Keratinocyte (primary cell): ENCODE data around the gene KRT9.

Experiments used
- CTCF ChIP-seq, 3 experiments: IDR thresholded peaks in 1 of 3; conservative IDR thresholded peaks in 1 of 3; optimal IDR thresholded peaks in 1 of 3; 2 replicates in 2 of 3; 3 replicates in 1 of 3; pipeline versions ENCODE3 to v1.5.1; 2011; ENCODE audit warnings: low read length in 3 of 3, mild to moderate bottlenecking in 3 of 3, moderate library complexity in 2 of 3, control low read depth in 1 of 3, inconsistent platforms in 1 of 3; ENCODE audit not compliant: insufficient read depth in 2 of 3; ENCODE audit errors: extremely low read depth in 1 of 3
- EZH2 ChIP-seq: IDR thresholded peaks from one replicate; pipeline ENCODE4 v1.6.1; 2012; ENCODE audit warnings: inconsistent platforms, mild to moderate bottlenecking, low read length, moderate library complexity

- TF ChIP-seq CTCF (optimal IDR thresholded peaks at IDR 0.05 in 1 of 3, IDR thresholded peaks at IDR 0.05 in 1 of 3, conservative IDR thresholded peaks at IDR 0.05 in 1 of 3; ENCODE audit: extremely low read depth in 1 of 3, insufficient read depth in 2 of 3, low read length in 3 of 3), result no peak
- TF ChIP-seq EZH2, result no peak
These were observed 47.4 kb upstream of the KRT9 start for GRCh38 chr17:41619036-41619926.
